Stimulated activated CD4-positive, alpha-beta T cell treated with anti-CD3 and anti-CD28 coated beads, TNF-alpha, amount 100 ng/mL, for 1 hour (primary cell): ENCODE measurements around the gene COIL.

Experiments
- DNase-seq, 3 donors: peaks; one replicate each; pipeline ENCODE4 v3.0.0-alpha.2; 2020; ENCODE audit warnings: low read depth in 3 of 3, low spot score in 1 of 3

COIL gene

DNA sequence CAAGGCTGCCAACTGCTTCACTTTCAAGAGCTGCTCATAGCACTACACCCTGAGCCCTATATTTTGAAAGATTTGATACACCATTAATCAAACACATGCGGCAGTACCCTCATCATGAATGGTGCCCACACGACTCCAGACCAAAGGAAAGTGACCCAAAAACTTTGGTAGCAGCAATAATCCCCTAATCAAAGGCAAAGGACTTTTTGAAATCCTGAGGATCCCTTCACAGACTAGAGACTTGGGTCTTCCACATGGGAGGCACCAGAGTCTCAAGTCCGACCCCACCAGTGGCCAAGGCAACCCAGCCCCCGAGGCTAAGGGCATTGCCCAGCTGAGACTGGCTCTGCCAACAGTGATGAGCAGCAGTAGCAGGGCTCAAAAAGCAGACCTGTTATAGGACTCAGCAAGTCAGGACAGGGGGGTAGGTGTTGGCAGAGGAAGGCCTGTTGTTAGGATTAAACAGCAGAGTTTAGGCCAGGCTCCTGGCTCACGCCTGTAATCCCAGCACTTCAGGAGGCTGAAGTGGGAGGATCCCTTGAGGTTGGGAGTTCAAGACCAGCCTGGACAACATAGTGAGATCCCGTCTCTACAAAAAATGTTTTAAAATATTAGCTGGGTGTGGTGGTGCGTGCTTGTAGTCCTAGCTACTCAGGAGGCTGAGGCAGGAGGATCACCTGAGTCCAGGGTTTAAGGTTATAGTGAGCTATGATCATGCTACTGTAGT is 50.2 kb downstream of the COIL start:
- DNase-seq: no peak

DNA sequence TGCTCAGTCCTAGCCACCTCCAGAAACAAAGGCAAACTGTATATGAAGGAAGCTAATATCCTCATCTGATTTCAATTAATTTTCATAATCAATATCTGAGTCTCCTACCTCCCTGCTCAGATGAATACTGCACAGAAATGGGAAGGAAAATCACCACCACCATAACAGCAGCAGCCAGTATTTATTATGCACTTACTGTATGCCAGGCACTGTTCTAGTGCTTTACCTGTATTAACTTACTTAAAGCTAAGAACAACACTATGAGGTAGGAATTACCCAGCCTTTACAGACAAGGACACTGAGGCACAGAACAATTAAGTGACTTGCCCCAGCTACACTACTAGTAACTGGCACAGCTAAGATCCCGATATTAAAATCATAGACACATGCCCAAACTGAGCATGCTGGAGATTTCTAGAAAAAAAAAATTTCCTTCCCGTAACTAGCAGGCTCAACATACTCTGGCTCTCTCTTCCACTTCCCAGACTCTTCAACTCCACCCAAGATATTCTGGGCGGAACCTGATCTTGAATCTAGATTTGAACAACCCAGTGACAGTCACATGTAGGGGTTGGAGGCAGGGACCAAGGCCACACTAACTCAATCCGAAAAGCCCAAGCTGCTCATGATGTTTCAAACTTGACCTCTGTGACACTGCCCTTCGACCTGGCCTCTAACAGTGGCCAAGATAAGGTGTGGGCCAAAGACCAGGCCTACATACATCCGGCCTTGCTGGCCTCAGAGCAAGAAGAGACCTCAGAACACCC is 50.9 kb downstream of the COIL start:
- DNase-seq: no peak

DNA sequence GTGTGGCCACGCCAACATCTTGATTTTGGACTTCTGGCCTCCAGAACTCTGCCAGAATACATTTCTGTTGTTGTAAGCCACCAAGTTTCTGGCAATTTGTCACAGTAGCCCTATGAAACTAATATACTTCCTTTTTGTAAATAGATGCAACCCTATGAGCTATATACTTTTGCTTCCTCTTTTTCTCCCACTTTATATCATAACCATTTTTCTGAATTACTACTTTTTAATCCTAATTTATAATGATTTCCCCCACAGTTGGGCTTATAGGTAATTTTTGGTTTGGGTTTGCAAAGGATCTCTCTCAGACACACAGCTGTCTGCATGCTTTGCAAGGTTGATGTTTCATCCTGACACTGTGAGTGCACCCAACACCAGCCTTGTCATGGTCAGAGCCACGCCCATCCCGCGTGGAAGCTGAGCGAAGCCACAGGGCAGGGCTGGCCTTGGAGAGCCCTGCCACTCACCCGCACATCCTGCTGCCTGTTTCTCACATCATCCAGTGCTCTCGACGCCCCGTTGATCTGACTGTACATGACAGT is 52.8 kb downstream of the COIL start:
- no peak for DNase-seq

DNA sequence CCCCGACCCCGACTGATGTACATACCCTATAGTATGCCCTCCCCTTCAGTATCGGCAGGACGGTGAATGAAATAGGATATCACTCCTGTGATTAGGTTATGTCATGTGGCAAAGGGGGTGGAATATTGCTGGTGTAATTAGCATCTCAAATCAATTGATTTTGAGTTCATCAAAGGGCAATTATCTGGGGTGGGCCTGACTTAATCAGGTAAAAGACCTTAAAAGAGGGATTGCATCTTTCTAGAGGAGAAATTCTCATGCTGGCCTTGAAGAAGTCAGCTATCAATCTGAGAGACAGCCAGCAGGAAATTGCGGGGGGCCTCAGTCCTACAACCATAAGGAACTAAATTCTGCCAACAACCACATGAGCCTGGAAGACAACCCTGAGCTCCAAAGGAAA is 57.3 kb downstream of the COIL start:
- no peak for DNase-seq

DNA sequence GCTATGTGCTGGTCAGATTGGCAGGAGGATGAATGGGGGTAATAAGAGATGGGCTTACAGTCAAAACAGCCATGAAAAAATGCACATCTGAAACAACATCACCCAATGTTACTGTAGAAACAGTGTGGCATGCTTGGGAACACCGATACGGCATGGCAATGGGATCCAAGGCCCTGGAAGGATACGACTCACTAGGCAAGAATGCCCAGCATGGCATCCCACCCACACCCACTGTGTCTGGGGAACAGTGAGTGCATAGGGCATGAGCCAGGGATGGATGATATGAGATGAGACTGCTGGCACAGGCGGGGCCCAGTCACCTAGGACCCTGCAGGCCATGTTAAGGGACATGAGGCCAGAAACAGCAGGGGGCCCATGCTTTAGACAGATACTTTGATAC is 58.5 kb downstream of the COIL start:
- no peak for DNase-seq

DNA sequence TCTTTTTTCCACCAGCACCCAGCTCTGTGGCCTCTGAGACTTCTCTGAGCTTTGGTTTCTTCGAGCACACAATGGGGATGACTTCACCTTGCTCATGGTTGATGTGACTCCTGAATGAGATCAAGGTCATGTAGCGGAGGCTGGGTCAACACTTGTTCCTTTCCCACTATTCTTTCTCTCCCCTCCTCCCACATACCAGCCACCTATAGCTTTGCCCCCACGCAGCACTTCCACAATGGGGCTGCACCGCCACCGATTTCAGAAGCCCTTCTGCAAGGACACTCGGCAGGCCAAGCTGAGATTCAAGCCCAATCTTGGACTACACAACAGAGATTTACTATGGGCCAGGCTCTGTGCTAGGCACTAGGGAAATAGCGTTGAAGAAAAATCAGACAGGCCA is 61.4 kb downstream of the COIL start:
- no peak for DNase-seq

DNA sequence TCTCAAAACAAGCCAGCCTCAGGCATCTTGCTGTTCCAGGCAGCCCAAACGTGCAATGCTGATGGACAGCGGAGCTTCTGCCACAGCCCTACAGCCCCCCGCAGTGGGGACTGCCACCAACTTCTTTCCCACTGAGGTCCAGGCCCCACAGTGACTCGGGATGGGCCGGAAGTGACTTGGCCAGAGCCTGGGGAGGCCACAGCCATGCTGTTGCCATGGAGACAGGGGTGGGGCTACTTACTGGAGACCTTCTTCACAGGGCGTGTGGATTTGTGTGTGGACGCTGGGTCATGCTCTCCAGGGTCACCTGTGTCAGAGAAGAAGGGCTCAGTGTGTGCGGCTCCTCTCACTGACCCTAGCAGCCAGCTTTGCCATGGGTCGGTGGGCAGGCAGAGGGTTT is 62.0 kb downstream of the COIL start:
- no peak for DNase-seq

DNA sequence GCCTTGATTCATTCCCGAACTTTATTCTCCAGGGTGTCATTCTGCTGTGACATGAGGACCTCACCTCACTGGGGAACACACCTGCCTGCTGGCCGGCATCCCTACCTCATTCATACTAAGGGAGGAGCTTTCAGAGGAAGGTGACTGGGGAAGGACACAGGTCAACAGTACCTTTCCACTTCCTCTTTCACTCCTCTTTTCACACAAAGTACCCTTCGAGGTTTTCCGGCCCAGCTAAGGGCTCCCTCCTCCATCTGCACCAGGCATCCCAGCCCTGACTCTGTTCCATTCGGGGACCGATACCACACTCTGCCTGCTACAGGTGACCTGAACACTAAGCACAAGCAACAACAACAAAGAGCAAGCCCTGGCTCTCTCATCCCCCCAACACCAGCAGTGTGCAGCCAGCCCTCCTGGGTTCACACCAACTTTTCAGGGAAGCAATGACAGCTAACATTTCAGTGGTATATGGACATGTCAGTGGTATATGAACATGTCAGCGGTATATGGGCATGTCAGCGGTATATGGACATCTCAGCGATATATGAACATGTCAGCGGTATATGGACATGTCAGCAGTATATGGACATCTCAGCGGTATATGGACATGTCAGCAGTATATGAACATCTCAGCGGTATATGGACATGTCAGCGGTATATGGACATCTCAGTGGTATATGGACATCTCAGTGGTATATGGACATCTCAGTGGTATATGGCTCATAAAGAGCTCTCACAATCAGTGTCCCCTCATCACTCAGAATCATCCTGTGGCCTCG is 63.0 kb downstream of the COIL start:
- DNase-seq: no peak

DNA sequence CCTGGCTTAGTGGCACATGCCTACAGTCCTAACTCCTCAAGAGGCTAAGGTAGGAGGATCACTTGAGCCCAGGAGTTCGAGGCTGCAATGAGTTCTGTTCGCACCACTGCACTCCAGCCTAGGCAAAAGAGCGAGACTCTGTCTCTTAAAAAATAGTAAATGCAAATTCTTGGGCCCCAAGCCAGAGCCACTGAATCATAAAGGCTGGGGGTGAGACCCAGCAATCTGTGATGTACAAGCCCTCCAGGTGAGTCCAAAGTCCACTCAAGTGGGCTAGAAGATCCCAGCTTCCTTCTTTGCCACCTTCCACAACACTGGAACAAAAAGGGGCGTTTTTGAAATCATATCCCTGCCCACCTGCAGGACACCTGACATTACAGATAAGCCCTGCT is 63.9 kb downstream of the COIL start:
- DNase-seq: no peak

DNA sequence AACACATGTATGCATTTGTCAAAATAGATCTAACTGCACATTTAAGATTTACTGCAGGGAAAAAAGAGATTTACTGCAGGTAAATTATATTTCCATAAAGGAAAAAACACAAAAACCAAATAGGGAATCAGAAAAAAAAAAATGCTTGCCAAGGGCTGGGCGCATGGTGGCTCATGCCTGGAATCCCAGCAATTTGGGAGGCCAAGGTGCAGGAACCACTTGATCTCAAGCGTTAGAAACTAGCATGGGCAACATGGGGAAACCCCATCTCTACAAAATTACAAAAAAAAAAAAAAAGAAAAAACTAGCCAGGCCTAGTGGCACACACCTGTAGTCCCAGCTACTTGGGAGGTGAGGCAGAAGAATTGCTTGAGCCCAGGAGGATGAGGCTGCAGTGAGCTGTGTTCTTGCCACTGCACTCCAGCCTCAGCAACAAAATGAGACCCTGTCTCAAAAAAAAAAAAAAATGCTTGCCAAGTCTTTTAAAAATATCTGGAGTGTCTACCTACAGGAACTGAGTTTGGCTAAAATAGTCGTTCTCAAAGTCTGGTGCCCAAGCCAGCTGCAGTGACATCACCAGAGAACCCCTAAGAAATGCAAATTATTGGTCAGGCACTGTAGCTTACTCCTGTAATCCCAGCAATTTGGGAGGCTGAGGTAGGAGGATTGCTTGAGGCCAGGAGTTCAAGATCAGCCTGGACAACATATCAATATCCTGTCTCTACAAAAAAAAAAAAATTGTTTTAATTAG is 64.5 kb downstream of the COIL start:
- no peak for DNase-seq

DNA sequence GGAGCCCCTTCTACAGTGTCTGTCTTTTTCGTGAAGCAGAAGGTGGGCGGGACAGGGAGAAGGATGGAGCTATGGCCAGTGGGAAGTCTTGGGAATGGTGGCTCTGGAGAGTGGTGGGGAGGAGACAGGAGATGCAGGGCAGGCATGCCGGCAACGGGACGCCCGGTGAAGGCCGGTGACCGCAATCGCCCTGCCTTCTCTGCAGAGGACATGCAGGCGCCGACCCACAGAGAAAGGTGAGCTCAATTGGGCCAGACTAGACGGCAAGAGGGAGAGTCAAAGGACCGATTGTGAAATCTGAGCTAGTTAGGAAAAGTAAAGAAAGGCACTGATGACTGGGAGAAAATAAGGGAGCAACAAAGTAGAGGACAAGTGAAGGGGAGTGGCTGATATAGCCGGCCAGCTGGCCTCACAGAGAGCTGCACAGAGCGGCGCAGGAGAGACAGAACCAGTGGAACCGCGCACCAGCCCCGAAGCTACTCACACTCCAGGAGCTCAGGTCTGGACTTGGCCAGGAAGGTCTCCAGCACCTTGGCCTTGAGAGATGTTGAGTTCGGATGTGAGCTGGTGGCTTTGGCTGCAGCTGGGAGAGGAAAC is 65.9 kb downstream of the COIL start:
- no peak for DNase-seq

DNA sequence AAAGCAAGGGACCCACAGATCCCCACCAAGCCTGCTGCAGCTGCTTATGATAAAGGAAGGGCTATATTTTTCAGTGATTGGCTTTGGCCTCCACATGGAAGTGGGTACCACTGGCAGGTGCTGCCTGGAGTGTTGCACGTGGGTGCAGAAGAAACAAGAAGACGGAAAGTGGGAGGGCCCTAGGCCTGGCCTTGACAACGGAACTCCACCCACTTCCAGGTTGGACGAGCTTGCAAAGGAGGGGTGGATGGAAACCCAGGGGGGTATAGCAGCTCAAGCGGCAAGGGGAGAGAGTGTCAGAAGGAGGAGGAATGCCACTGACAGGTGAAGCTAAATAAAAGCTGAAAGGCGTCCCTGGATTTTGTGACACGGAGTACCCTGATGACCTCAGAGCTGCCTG is 67.3 kb downstream of the COIL start:
- DNase-seq: no peak

DNA sequence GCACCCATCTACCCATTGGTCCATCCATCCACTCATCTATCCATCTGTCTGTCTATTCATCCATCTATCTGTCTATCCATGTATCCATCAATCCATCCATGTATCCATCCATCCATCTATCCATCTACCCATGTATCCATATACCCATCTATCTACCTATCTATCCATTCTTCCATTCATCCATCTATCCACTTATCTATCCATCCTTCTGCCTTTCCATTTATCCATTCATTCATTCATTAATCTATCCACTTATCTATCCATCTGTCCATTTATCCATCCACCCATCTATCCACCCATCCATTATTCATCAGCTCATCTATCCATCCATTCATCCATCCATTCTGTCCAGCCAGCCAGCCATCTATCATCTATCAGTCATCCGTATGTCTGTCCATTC is 68.5 kb downstream of the COIL start:
- DNase-seq: no peak

DNA sequence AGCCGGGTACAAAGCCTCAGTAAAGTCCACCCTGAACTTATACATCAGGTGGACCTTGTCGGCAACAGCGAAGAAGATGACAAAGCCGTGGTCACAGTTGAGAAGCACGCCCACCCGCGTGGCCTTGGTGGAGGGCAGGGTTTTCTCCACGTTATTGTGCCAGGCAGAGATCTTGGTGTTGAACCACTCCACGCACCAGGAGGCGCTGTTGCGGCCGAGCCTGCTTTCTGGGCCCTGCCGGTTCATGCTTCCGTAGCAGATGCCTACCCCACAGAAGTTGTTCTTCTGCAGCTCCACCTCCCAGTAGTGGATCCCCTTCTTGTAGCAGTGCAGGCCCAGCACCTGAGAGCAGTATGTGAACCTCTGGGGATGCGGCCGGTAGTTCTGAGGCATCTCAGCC is 69.1 kb downstream of the COIL start:
- DNase-seq: peak in 1 of 3 donors; percentile 55

DNA sequence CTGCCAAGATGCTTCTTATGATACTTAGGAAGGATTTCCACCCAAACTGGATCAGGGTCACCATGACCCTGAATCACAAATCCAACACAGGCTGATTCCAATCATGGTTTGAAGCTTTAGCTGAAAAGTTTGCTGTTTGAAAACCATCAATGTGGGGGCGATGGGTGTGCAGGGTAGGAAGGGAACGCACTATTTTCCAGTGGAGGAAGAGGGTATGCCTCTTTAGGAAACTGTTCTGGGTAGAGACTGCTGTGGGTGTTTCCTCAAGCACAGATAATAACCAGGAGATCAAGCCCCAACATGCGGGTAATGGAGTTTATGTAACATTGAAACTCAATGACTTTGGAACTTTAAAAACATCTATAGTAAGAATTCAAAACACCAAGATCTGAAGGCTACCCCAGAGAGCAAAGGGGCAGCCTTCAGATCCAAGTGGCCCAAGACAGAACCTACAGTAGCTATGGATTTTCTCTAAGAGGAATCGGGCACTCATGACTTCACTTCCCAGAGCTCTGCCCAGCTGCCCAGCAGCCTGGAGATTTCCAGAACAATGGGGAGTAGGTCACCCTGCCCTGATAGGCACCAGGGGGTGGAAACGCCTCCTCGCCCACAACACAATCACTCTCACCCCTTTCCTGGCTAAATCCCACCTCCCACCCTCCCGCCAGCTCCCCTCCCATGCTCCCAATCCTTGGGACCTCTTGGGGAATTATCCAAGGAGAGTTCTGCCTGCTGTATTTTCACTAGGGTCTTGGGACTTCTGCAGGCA is 69.8 kb downstream of the COIL start:
- DNase-seq: no peak

DNA sequence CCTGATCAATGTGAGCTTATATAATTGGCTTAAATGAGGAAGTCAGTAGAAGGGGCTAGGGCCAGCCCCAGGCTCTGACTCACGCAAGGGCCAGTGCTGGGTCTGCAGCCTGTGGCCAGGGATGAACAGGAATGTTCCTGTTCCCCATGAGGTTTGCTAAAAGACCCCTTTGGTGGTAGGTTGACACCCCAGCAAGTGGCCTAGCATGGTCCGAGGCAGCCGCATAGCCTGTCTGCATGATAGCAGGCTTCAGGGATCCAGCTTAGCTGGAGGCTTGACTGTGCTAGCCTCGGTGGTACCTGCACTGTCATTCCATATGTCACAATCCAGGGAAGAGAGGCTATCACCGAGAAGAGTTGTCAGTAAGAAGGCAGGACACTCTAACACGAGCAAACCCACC is 70.5 kb downstream of the COIL start:
- no peak for DNase-seq
